SK-N-SH (cell line): Measurements from ENCODE around the gene PIBF1. TPM values are rescaled to one million over a fixed set of nuclear protein-coding genes. Genes with fewer than 3 reads are reported as not detected.

ENCODE experiments used
- CTCF ChIA-PET: fragments of 300-600, 350-600 bp; formaldehyde crosslinking; extraction: SDS; loops from one replicate; lab custom pipeline; 2021; lab: Yijun Ruan, JAX
- POLR2A ChIA-PET: fragments of 350-600 bp; sonication (Branson Sonifier 250); formaldehyde crosslinking; extraction: SDS; loops from one replicate; lab custom pipeline; 2020; ENCODE audit warnings: antibody characterized with exemption, inconsistent platforms; lab: Yijun Ruan, JAX
- DNase-seq: peaks from one replicate; pipeline ENCODE4 v3.0.0; 2012
- H2AFZ ChIP-seq: fragments of 200-600 bp; sonication (generic); 2 replicates; pipeline ENCODE4 v1.8.1; 2016; ENCODE audit warnings: antibody characterized with exemption, mild to moderate bottlenecking, low read depth
- H3F3A ChIP-seq: fragments of 200-600 bp; sonication (generic); replicated peaks from 2 replicates; pipeline ENCODE3; 2016; ENCODE audit warnings: antibody characterized with exemption, mild to moderate bottlenecking; ENCODE audit not compliant: insufficient read depth
- H3K27ac ChIP-seq, 2 experiments: fragments of 200-500 bp in 1 of 2; fragments of 200-600 bp in 1 of 2; sonication (Bioruptor generic) in 1 of 2; sonication (generic), shearing (Covaris generic) in 1 of 2; 2 replicates each; pipeline versions ENCODE4 v1.5.1 to v1.6.1; 2014 to 2016; ENCODE audit warnings: low read depth in 2 of 2, inconsistent platforms in 1 of 2, low read length in 1 of 2, mild to moderate bottlenecking in 1 of 2, mixed read lengths in 1 of 2
- H3K27me3 ChIP-seq: fragments of 200-600 bp; sonication (generic), shearing (Covaris generic); 2 replicates; pipeline ENCODE4 v1.6.1; 2016; ENCODE audit warnings: mixed run types; ENCODE audit not compliant: insufficient read depth
- H3K36me3 ChIP-seq, 2 experiments: fragments of 200-500 bp in 1 of 2; fragments of 200-600 bp in 1 of 2; sonication (Bioruptor generic) in 1 of 2; sonication (generic) in 1 of 2; replicated peaks in 1 of 2; 2 replicates each; pipeline versions ENCODE3 to v1.5.1; 2014 to 2016; ENCODE audit warnings: low read length in 1 of 2, mild to moderate bottlenecking in 1 of 2; ENCODE audit not compliant: insufficient read depth in 2 of 2, control insufficient read depth in 1 of 2
- H3K4me1 ChIP-seq, 2 experiments: fragments of 200-500 bp in 1 of 2; fragments of 200-600 bp in 1 of 2; sonication (Bioruptor generic) in 1 of 2; sonication (generic), shearing (Covaris generic) in 1 of 2; 2 replicates each; pipeline versions ENCODE4 v1.5.1 to v1.6.1; 2014 to 2016; ENCODE audit warnings: low read depth in 1 of 2, low read length in 1 of 2, mixed run types in 1 of 2; ENCODE audit not compliant: insufficient read depth in 2 of 2, control insufficient read depth in 1 of 2
- H3K4me2 ChIP-seq: fragments of 200-600 bp; sonication (generic), shearing (Covaris generic); 2 replicates; pipeline ENCODE4 v1.6.1; 2017; ENCODE audit warnings: mixed run types
- H3K4me3 ChIP-seq, 2 experiments: fragments of 200-500 bp in 1 of 2; fragments of 200-600 bp in 1 of 2; sonication (Bioruptor generic) in 1 of 2; sonication (generic), shearing (Covaris generic) in 1 of 2; 2 replicates each; pipeline versions ENCODE4 v1.5.1 to v1.8.1; 2014 to 2016; ENCODE audit warnings: low read depth in 2 of 2, inconsistent platforms in 1 of 2, low read length in 1 of 2, mild to moderate bottlenecking in 1 of 2, mixed read lengths in 1 of 2, moderate library complexity in 1 of 2
- H3K79me2 ChIP-seq: fragments of 200-600 bp; sonication (generic); 2 replicates; pipeline ENCODE4 v1.8.1; 2017; ENCODE audit warnings: mild to moderate bottlenecking; ENCODE audit not compliant: insufficient read depth
- H3K9ac ChIP-seq: fragments of 200-600 bp; sonication (generic); 2 replicates; pipeline ENCODE4 v1.6.1; 2017; ENCODE audit warnings: mixed run types
- H3K9me2 ChIP-seq: fragments of 200-600 bp; sonication (generic); 2 replicates; pipeline ENCODE4 v1.6.1; 2017; ENCODE audit warnings: mixed run types
- H3K9me3 ChIP-seq: fragments of 200-600 bp; sonication (generic); 2 replicates; pipeline ENCODE4 v1.6.1; 2017; ENCODE audit warnings: mixed run types, mild to moderate bottlenecking, moderate library complexity
- H4K20me1 ChIP-seq: fragments of 200-600 bp; sonication (generic); 2 replicates; pipeline ENCODE4 v1.6.1; 2017; ENCODE audit warnings: mild to moderate bottlenecking, mixed run types; ENCODE audit not compliant: insufficient read depth
- CHD2 ChIP-seq: fragments of 150-350 bp; IDR thresholded peaks from 2 replicates; pipeline ENCODE4 v1.6.1; 2018; ENCODE audit warnings: low read length; ENCODE audit not compliant: partially characterized antibody
- ELF1 ChIP-seq: IDR thresholded peaks from 2 replicates; pipeline ENCODE4 v1.4.0; 2012
- GABPA ChIP-seq: IDR thresholded peaks from 2 replicates; pipeline ENCODE4 v1.4.0; 2012; ENCODE audit warnings: low read depth, mild to moderate bottlenecking
- GATA2 ChIP-seq: sonication (generic); formaldehyde crosslinking; IDR thresholded peaks from 2 replicates; pipeline ENCODE4 v1.5.0; 2020; ENCODE audit warnings: mild to moderate bottlenecking, missing genetic modification reagents
- MXI1 ChIP-seq: IDR thresholded peaks from 2 replicates; pipeline ENCODE4 v1.6.1; 2012; ENCODE audit warnings: mild to moderate bottlenecking, low read depth, low read length, improper control_type of control experiment
- NFIC ChIP-seq: IDR thresholded peaks from 2 replicates; pipeline ENCODE4 v1.4.0; 2012; ENCODE audit warnings: borderline replicate concordance
- NRF1 ChIP-seq: IDR thresholded peaks from 2 replicates; pipeline ENCODE4 v1.6.1; 2012; ENCODE audit warnings: low read depth, mild to moderate bottlenecking, low read length
- RCOR1 ChIP-seq: fragments of 150-350 bp; IDR thresholded peaks from 2 replicates; pipeline ENCODE4 v1.6.1; 2017; ENCODE audit warnings: antibody characterized with exemption, low read length
- RXRA ChIP-seq: IDR thresholded peaks from 2 replicates; pipeline ENCODE4 v1.4.0; 2012; ENCODE audit warnings: low read depth, mild to moderate bottlenecking, borderline replicate concordance
- SIN3A ChIP-seq: IDR thresholded peaks from 2 replicates; pipeline ENCODE4 v1.6.1; 2012; ENCODE audit warnings: low read depth, mild to moderate bottlenecking, low read length, moderate library complexity, borderline replicate concordance
- TAF1 ChIP-seq: IDR thresholded peaks from 2 replicates; pipeline ENCODE4 v1.6.1; 2012; ENCODE audit warnings: low read depth, mild to moderate bottlenecking, low read length, moderate library complexity, borderline replicate concordance
- TCF12 ChIP-seq: IDR thresholded peaks from 2 replicates; pipeline ENCODE4 v1.4.0; 2012
- TEAD4 ChIP-seq: IDR thresholded peaks from 2 replicates; pipeline ENCODE4 v1.4.0; 2012; ENCODE audit warnings: mild to moderate bottlenecking, borderline replicate concordance; ENCODE audit not compliant: insufficient read depth
- YY1 ChIP-seq: IDR thresholded peaks from 2 replicates; pipeline ENCODE4 v1.4.0; 2012; ENCODE audit warnings: low read depth, mild to moderate bottlenecking
- WGBS: methylation state at CpG from one replicate; pipeline ENCODE4 v1.1.6; 2017; ENCODE audit warnings: low lambda C conversion rate; 5-methylcytosine and 5-hydroxymethylcytosine counted together
- polyA plus RNA-seq, 3 experiments: library from polyadenylated mRNA; depleted of rRNA; stranded (reverse); fragments of >200 nt; gene quantifications; 2 replicates each; pipeline ENCODE4 v1.2.3, GENCODE V29; 2012
- TF ChIP-seq, protein P1 (sequence below): fragments of 200-600 bp; sonication (generic); IDR thresholded peaks from 2 replicates; pipeline ENCODE4 v1.6.1; 2017; ENCODE audit warnings: antibody characterized with exemption, mild to moderate bottlenecking, moderate library complexity
- TF ChIP-seq, protein P2 (sequence below): fragments of 150-350 bp; IDR thresholded peaks from 2 replicates; pipeline ENCODE4 v1.6.1; 2017; ENCODE audit warnings: antibody characterized with exemption, low read length, low read depth, borderline replicate concordance
- TF ChIP-seq, protein P3 (sequence below): IDR thresholded peaks from 2 replicates; pipeline ENCODE4 v1.4.0; 2012; ENCODE audit warnings: low read depth, borderline replicate concordance

The PIBF1 gene
- polyA plus RNA-seq, 1 of the 3 experiments (the other 2 are of a cell fraction) = 3.9 TPM

DNA sequence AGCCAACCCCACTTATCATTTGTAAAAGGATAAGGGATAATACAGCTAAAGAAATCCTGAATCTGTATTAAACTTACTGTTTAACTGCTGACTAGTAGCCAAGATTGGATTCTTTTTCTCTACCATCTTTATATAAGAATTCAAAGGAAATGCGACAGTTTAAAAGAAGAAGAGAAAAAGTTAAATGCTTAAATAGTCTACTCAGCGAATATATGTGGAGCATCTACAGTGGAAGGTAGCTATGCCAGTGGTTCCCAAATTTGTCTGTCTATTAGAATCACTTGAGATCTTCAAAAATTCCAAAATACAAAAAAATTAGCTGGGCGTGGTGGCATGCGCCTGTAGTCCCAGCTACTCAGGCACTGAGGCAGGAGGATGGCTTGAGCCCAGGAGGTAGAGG, 216.1 kb downstream of the PIBF1 start:
- ChIA-PET CTCF (no interaction called here), POLR2A (no interaction called here)
- WGBS = 97% methylated on average over 4 of the region's 4 CpGs

DNA sequence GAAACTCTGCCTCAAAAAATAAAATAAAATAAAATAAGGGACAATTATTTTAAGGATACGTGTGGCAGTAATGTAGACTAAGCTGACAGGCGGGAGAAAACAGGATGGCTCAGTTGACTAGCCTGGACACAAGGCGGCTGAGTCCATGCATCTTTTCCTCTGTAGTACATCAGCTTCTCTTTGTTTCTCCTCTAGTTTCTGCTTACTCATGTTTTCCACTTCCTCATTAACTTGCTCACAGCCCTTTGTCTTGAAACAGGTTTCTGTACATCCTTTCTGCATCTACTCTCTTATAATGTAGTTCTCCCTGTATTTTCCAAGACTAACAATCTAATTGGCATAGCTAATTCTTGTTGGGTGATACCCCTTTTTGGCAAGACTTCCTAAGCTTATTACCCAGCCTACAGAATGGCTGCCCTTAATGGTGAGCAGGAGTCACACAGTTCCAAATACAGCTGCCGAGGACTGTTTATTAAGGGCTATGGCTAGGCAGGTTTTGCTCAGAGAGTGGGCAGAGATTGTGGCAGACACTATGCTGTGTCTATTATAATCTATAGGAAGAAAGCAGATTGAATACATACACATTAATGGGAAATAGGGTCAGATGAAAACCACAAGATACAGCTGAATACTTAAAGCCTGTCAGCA, 218.2 kb downstream of the PIBF1 start:
- ChIA-PET POLR2A (no interaction called here), CTCF (interaction anchor here (1.5 kb wide), 1 partner anchor 47 kb away, joined by 3 read pairs; no protein-coding TSS in a partner anchor)
- Histone ChIP-seq H3K27ac (0 out of 4 replicates have a peak overlapping the region, but pooled peaks of 1 of the 2 experiments have one; percentile 22), H3K4me2 (no peak overlapping the region), H4K20me1 (no peaks in the 10 kb centered on the region), H2AFZ (no peak overlapping the region; the same call in 1 of the 2 replicates), H3K4me1 (peaks cover 0 to 8% of the 10 kb centered on the region in 2 experiments; a peak in 2 of 4 replicates), H3F3A (no peaks in the 10 kb centered on the region), H3K9ac (no peak overlapping the region), H3K9me2 (no peaks in the 10 kb centered on the region), H3K79me2 (no peaks in the 10 kb centered on the region), H3K9me3 (no peaks in the 10 kb centered on the region), H3K4me3 (no peak overlapping the region), H3K27me3 (no peaks in the 10 kb centered on the region), H3K36me3 (peaks cover 7 to 26% of the 10 kb centered on the region in 2 experiments)
- 94% methylated on average over 4 of the region's 4 CpGs for WGBS
- DNase-seq = no peak
- TF ChIP-seq MXI1 (no peak), ELF1 (0 out of 2 replicates have a peak, but pooled peaks have one; percentile 10)

More for the DNA sequence above, 216.1 kb downstream of the PIBF1 start:
- Histone ChIP-seq H3K9ac (no peak overlapping the region), H3F3A (no peaks in the 10 kb centered on the region), H3K4me1 (peaks cover 0 to 8% of the 10 kb centered on the region in 2 experiments; a peak in 2 of 4 replicates), H3K4me3 (no peak overlapping the region), H3K9me2 (no peaks in the 10 kb centered on the region), H3K27ac (no peak overlapping the region), H4K20me1 (no peaks in the 10 kb centered on the region), H3K9me3 (no peaks in the 10 kb centered on the region), H2AFZ (no peak overlapping the region), H3K27me3 (no peaks in the 10 kb centered on the region), H3K4me2 (no peak overlapping the region), H3K79me2 (no peaks in the 10 kb centered on the region), H3K36me3 (peaks cover 7 to 19% of the 10 kb centered on the region in 2 experiments)
- no peak for TF ChIP-seq YY1
- TF ChIP-seq TCF12 = no peak
- TF ChIP-seq, protein P1, sequence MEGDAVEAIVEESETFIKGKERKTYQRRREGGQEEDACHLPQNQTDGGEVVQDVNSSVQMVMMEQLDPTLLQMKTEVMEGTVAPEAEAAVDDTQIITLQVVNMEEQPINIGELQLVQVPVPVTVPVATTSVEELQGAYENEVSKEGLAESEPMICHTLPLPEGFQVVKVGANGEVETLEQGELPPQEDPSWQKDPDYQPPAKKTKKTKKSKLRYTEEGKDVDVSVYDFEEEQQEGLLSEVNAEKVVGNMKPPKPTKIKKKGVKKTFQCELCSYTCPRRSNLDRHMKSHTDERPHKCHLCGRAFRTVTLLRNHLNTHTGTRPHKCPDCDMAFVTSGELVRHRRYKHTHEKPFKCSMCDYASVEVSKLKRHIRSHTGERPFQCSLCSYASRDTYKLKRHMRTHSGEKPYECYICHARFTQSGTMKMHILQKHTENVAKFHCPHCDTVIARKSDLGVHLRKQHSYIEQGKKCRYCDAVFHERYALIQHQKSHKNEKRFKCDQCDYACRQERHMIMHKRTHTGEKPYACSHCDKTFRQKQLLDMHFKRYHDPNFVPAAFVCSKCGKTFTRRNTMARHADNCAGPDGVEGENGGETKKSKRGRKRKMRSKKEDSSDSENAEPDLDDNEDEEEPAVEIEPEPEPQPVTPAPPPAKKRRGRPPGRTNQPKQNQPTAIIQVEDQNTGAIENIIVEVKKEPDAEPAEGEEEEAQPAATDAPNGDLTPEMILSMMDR = no peak
- no peak for TF ChIP-seq GATA2 (CRISPR knock-in tag)
- no peak for TF ChIP-seq RCOR1
- no peak for TF ChIP-seq NFIC
- no peak for TF ChIP-seq CHD2
- TF ChIP-seq, protein P2, sequence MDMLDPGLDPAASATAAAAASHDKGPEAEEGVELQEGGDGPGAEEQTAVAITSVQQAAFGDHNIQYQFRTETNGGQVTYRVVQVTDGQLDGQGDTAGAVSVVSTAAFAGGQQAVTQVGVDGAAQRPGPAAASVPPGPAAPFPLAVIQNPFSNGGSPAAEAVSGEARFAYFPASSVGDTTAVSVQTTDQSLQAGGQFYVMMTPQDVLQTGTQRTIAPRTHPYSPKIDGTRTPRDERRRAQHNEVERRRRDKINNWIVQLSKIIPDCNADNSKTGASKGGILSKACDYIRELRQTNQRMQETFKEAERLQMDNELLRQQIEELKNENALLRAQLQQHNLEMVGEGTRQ = no peak
- no peak for TF ChIP-seq TEAD4
- TF ChIP-seq ELF1 = no peak
- no peak for TF ChIP-seq TAF1
- TF ChIP-seq, protein P3, sequence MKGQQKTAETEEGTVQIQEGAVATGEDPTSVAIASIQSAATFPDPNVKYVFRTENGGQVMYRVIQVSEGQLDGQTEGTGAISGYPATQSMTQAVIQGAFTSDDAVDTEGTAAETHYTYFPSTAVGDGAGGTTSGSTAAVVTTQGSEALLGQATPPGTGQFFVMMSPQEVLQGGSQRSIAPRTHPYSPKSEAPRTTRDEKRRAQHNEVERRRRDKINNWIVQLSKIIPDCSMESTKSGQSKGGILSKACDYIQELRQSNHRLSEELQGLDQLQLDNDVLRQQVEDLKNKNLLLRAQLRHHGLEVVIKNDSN = no peak
- TF ChIP-seq RXRA = no peak
- no peak for TF ChIP-seq NRF1
- TF ChIP-seq GABPA = no peak
- TF ChIP-seq SIN3A = no peak
- no peak for DNase-seq
